B cell (primary cell): ENCODE data around the gene RTTN.

ENCODE experiments used
- CTCF ChIP-seq: fragments of 200-600 bp; IDR thresholded peaks from one replicate; pipeline ENCODE4 v1.8.0; 2022; ENCODE audit warnings: antibody characterized with exemption, mild to moderate bottlenecking
- EZH2 ChIP-seq: IDR thresholded peaks from 2 replicates; pipeline ENCODE4 v1.6.1; 2012; ENCODE audit warnings: borderline replicate concordance, low read depth, mild to moderate bottlenecking, moderate library complexity, low read length; ENCODE audit not compliant: insufficient read depth, poor library complexity, severe bottlenecking

- TF ChIP-seq CTCF (no peak), EZH2 (no peak)
Observed at GRCh38 chr18:70024829-70025228, 180.7 kb downstream of the RTTN start.
